Measurements from ENCODE around the gene MEIS2.

MEIS2 gene

DNA sequence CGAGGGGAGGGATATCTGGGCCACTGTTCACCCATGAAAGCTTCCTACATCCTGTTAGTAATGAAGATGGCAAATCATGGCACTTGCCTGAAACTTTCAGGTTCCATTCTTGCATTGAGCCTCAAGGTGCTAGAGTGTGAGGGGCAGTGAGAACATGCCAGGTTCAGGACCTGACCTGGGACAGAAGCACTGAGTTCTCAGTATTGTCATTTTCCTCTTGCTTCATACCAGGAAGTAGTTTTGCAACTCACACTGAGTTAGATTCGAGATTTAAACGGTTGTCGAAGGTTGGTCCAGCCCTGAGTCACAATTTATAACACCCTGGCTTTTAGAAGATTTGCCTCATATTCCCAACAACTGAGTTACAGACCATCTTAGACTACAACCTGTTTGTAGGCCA, 11.8 kb upstream of the MEIS2 start:
- DNase-seq = no peak

GRCh38 chr15:37111427-37111717, 11.0 kb upstream of the MEIS2 start:
- no peak for DNase-seq

GRCh38 chr15:37109872-37110572, 9.7 kb upstream of the MEIS2 start:
- no peak for DNase-seq

GRCh38 chr15:37109168-37109871, 9.0 kb upstream of the MEIS2 start:
- DNase-seq = no peak

DNA sequence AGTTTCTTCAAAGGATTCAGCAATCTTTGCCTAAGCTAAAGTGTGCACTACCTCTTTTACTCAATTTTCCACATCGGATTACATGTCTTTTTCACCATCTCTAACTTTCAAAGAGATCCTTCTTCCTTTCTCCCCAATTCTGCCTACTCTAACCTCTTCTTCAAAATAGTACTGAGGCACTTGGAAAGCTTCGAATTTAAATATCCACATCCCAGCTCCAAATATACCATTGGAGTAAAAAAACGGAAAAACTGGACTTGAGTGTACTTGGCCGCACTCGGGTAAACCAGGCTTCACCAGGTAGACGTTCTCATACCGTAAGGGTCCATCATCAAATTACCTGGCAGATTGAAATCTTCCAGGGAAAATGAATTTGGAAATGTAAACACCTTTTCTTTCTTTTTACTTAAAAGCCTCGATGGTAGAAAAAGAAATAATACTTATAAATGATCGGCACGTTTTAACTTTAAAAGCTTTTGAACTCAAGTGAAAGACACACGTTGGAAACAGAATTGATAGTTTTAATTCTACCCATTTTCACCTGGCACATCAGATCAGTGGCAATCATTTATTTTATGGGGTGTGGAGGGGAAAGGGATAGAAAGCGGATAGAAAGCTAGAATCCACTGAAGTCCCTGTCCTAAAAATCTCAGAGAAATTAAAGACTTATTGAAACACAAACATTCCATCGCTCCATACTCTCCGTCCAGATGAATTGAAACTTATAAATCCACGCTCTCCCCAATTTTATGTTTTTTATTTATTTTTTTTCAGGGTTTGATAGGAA, 8.2 kb upstream of the MEIS2 start:
- DNase-seq = no peak

GRCh38 chr15:37107744-37108380, 7.5 kb upstream of the MEIS2 start:
- DNase-seq = no peak

DNA sequence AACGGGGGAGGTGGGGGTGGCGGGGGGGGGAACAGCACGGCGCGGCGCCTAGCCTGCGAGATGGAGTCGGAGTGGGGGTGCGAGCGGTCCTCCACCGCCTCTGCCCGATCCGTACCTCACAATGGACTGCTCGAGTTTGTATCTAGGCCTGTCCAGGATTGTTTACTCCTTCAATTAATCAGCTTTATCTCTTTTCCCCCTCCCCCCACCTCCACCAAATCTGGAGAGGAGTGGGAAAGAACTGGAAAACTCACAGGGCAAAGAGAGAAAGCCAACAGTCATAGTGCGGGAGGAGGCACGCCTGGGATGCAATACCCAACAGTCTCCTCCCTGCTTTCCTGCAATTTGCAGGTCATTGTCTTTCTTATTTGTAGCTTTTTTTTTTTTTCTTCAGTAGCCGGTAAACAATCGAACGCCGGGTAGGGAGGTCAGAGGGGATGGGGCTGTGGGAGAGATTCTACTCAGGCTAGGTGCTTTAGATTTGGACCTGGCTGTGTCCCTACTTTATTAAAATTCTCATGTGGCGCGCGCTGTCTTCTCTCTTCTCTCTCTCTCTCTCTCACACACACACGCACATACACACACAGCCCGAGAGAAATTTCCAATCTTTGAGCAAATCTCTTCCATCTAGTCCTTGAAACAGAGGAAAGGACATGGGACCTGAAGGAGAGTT, 6.9 kb upstream of the MEIS2 start:
- no peak for DNase-seq

GRCh38 chr15:37106490-37107001, 6.2 kb upstream of the MEIS2 start:
- no peak for DNase-seq

DNA sequence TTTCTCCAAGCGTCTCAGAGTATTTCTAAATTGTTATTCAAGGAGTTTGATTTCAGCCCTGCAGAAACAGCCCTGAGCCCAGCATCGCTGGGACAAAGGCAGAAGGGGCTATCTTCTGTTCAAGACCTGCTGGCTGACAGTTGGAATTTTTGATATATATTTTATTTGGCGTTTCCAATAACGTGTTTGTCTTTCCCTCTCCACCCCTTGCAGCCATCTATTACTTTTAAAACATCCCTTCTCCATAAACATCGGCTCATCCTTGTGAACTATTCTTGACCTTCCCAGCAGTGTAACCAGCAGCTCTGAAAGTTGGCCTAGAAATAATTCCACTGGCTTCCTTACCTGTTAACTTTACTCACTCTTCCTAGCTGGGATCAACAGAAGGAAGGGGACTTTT, 5.5 kb upstream of the MEIS2 start:
- DNase-seq = no peak

- DNase-seq = no peak
Measured at GRCh38 chr15:37105029-37105428, 4.7 kb upstream of the MEIS2 start.

DNA sequence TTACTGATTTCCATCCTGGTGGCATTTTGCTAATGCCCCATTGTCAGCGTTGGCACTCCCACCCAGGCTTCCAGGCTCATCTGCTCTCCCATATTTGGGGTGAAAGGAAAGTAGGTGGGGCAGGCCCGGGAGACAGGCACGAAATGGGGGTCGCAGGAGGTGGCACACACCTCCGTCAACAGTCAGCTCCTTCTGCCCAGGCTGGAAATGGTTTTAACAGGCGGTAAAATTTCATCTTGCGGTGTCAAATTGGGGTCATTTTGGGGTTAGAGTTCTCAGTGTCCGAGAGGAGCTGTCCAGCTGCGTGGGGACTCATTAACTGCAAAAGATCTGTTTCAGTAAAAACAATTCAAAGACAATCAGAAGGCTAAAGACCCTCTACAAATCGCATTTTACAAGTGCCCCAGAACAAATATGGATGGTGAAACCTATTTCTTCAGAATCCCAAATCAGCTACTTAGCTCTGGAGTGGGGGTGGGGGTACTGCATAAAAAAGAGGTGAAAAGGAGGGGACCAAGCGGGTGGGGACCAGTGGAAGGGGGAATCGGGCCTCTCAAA, 4.2 kb upstream of the MEIS2 start:
- no peak for DNase-seq

- no peak for DNase-seq
Measured at GRCh38 chr15:37103475-37104423, 3.4 kb upstream of the MEIS2 start.

DNA sequence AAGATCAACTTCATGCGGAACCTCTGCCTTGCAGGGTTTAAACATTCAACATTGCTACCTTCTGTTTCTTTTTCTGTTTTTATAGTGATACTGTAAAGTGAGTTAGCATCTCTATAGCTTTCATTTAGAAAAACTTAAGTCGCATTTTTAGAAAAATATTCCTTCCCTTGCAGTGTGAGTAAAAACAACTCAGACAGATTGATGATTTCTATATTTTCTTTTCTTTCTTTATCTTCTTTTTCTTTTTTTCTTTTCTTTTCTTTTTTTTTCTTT, 2.8 kb upstream of the MEIS2 start:
- no peak for DNase-seq

DNA sequence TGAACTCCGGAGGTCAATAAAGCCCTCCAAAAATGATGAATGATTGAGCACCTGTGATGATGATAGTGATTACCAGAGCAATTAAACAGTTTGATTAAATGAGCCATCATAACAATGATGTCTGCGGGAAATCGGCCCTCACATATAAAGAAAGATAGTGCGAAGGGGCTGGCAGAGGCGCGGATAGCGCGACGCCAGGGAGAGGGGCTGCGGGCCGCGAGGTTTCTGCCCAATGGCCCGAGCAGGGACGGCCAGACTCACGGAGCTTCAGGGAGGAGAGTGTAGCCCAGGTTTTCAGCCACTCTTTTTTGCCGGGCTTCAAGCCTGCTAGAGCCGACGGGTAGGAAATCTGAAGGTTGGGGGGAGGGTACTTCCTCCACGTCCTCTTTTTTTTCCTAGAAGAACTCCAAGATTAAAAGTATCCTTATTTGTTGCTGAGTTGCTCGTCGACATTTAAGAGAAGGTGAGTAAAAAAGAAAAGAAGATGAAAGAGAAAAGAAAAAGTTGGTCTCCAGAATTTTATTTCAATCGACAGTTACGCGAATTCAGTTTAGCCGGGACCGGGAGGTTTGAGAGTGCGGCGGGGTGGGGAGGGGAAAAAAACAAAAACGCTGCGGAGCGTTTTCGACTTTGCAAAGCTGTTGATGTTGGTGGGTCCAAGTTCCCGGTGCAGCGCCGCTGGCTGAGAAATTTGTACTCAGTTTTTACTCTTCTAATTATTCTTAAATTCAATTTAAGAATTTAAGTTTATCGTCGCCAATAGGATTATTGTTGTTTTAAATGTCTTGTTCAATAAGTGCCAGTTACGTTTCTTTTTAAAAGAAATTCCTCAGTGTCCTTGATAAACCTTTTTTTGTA, 2.2 kb upstream of the MEIS2 start:
- DNase-seq = no peak

- DNase-seq = no peak
Measured at GRCh38 chr15:37101980-37102304, 1.6 kb upstream of the MEIS2 start.

- DNase-seq = no peak
Measured at GRCh38 chr15:37100966-37101215, 542 bp upstream of the MEIS2 start.

- no peak for DNase-seq
Measured at GRCh38 chr15:37099319-37100108, 835 bp downstream of the MEIS2 start.

- no peak for DNase-seq
Measured at GRCh38 chr15:37098468-37099318, 1.7 kb downstream of the MEIS2 start.
